ENCODE data around the gene GJB3. TPM values are rescaled to one million over a fixed set of nuclear protein-coding genes. Genes with fewer than 3 reads are reported as not detected.

GJB3 gene
- total RNA-seq, 1 donor from 2014 or later, result 29.7 TPM

DNA sequence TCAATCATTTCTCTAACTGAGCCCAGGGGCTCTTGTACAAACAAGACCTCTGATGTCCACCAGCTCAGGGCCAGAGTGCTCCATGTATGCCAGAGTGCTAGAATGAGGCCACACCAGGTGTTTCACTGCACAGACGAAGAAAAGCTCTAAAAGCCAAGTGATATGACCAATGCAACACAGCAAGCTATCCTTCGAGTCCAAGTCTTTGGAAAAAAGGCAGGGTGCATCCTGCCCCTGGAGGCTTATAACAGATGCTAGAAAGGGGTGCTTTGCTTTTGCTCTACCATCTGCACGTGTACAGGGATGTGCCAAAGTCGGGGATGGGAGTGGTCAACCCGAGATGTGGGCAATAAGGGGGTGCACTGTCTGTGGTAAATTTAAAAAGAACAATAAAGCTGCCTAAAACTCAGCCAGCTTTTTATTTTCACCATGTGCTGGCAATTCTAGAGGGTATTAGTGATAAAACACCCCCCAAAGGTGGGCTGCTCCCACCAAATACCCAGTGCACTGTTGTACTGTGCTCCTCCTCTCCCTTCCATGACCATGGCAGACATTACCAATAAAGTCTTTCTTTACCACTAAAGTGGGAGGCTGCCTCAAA lies 46.4 kb downstream of the GJB3 start:
- no peak for DNase-seq (ENCODE audit: low read depth)
- TF ChIP-seq, protein P1, sequence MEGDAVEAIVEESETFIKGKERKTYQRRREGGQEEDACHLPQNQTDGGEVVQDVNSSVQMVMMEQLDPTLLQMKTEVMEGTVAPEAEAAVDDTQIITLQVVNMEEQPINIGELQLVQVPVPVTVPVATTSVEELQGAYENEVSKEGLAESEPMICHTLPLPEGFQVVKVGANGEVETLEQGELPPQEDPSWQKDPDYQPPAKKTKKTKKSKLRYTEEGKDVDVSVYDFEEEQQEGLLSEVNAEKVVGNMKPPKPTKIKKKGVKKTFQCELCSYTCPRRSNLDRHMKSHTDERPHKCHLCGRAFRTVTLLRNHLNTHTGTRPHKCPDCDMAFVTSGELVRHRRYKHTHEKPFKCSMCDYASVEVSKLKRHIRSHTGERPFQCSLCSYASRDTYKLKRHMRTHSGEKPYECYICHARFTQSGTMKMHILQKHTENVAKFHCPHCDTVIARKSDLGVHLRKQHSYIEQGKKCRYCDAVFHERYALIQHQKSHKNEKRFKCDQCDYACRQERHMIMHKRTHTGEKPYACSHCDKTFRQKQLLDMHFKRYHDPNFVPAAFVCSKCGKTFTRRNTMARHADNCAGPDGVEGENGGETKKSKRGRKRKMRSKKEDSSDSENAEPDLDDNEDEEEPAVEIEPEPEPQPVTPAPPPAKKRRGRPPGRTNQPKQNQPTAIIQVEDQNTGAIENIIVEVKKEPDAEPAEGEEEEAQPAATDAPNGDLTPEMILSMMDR (IDR thresholded peaks at IDR 0.05; ENCODE audit: insufficient read depth, low read length, poor library complexity, severe bottlenecking), result no peak
- no peaks in the 10 kb centered on the region for H3K36me3 ChIP-seq (ENCODE audit: control insufficient read depth, insufficient read depth, low read length)
- H3K27me3 ChIP-seq (ENCODE audit: control insufficient read depth, insufficient read depth, low read length), result peaks cover 2% of the 10 kb centered on the region
- H3K4me3 ChIP-seq (ENCODE audit: low read depth, low read length), result no peak overlapping the region

DNA sequence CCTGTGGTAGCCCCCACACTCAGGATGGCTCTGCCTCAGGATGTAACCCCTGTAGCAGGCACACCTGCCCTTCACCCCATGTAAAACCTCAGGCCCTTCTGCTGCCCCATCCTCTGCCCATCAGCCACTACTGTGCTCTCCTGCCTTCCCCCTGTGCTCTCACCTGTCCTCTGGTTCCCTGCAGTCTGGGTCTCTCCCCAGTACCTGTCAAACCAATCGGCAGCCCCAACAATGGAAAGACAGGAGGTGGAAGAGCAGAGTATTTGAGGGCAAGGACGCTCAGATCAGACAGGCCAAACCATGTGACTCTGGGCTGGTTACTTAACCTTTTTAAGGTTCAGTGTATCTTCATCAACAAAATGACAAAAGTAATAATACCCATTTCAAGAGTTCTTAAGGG lies 47.6 kb downstream of the GJB3 start:
- H3K36me3 ChIP-seq (ENCODE audit: control insufficient read depth, insufficient read depth, low read length), result no peaks in the 10 kb centered on the region
- H3K27me3 ChIP-seq (ENCODE audit: control insufficient read depth, insufficient read depth, low read length), result peaks cover 2% of the 10 kb centered on the region
- TF ChIP-seq, protein P1 (IDR thresholded peaks at IDR 0.05; ENCODE audit: insufficient read depth, low read length, poor library complexity, severe bottlenecking), result no peak
- no peak for DNase-seq (ENCODE audit: low read depth)
- no peak overlapping the region for H3K4me3 ChIP-seq (ENCODE audit: low read depth, low read length)

DNA sequence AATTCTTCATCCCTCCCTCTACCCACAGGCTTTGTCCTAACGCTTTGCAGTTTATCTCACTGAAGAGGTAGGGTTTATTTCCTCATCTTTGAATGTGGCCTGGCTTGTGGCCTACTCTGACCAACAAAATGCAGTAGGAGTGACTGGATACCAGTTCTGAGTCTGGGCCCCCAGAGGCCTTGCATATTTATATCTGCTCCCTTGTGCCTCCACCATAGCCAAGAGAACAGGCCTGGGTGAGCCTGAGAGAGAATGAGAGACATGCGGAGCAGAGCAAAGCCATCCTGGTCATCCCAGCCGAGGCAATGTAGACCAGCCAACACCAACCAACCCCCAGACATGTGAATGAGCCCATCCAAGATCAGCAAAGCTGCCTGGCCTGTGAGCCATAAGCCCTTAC lies 48.2 kb downstream of the GJB3 start:
- no peak for DNase-seq (ENCODE audit: low read depth)
- TF ChIP-seq, protein P1 (IDR thresholded peaks at IDR 0.05; ENCODE audit: insufficient read depth, low read length, poor library complexity, severe bottlenecking), result no peak
- H3K27me3 ChIP-seq (ENCODE audit: control insufficient read depth, insufficient read depth, low read length), result peaks cover 2% of the 10 kb centered on the region
- H3K4me3 ChIP-seq (ENCODE audit: low read depth, low read length), result no peak overlapping the region
- H3K36me3 ChIP-seq (ENCODE audit: control insufficient read depth, insufficient read depth, low read length), result no peaks in the 10 kb centered on the region

DNA sequence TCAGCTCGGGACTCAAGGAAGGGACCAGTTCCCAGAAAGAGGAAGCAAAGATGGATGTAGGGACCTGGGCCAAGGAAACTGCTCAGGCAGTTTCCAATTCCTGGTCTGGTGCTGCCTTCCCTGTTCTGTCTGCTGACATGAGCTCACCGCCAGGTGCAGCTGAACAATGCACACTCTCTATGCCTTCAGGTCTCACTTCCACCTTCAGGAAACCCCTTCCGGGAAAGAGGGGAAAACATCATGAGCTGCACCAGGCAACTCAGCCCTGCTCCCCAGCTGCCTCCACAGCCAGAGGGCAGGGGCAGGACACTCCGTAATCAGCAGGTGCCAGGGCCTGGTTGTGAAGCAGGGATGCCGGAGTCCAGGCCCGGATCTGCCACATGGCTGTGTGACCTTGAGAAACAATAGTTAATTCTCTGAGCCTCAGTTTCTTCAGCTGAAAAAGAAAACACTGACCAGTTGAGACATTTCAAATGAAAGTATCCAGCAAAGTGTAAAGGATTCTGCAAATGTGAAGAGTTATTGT lies 50.8 kb downstream of the GJB3 start:
- TF ChIP-seq, protein P1 (IDR thresholded peaks at IDR 0.05; ENCODE audit: insufficient read depth, low read length, poor library complexity, severe bottlenecking), result no peak
- Histone ChIP-seq H3K27me3 (ENCODE audit: control insufficient read depth, insufficient read depth, low read length) (no peaks in the 10 kb centered on the region), H3K36me3 (ENCODE audit: control insufficient read depth, insufficient read depth, low read length) (no peaks in the 10 kb centered on the region), H3K4me3 (ENCODE audit: low read depth, low read length) (no peak overlapping the region)
- no peak for DNase-seq (ENCODE audit: low read depth)

DNA sequence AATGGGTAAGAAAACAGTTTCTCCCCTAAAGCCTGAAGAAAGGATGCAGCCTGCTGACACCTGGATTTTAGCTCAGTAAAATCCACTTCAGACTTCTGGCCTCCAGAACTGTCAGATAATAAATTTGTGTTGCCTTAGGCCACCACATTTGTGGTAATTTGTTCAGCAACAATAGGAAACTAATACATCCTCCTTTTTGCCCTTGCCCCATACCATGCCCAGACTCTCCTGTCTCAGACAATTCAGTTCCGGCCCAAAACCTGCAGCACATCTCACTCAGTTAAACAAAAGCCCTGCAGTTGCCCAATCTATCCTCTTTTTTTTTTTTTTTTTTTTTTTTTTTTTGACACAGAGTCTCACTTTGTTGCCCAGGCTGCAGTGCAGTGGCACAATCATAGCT lies 52.7 kb downstream of the GJB3 start:
- TF ChIP-seq, protein P1 (IDR thresholded peaks at IDR 0.05; ENCODE audit: insufficient read depth, low read length, poor library complexity, severe bottlenecking), result no peak
- DNase-seq (ENCODE audit: low read depth), result no peak
- no peaks in the 10 kb centered on the region for H3K27me3 ChIP-seq (ENCODE audit: control insufficient read depth, insufficient read depth, low read length)
- H3K36me3 ChIP-seq (ENCODE audit: control insufficient read depth, insufficient read depth, low read length), result no peaks in the 10 kb centered on the region
- no peak overlapping the region for H3K4me3 ChIP-seq (ENCODE audit: low read depth, low read length)

Other genes with a start within 250 kb of the GJB3 start
- gene GJB5, start 26.2 kb upstream of the GJB3 start, total RNA-seq, result 0.27 TPM in 1 of 2 replicates, not detected in the other
- 0.89 and 1.3 TPM in 2 replicates for gene GJB4, start 21.5 kb upstream of the GJB3 start, total RNA-seq
- gene GJA4, start 11.8 kb downstream of the GJB3 start, total RNA-seq, result not detected in 2 replicates
- 37.1 and 45.2 TPM in 2 replicates for gene SMIM12, start 78.5 kb downstream of the GJB3 start, total RNA-seq
- gene DLGAP3, start 148.4 kb downstream of the GJB3 start, total RNA-seq, result 0.75 and 0.82 TPM in 2 replicates
- gene TMEM35B, start 204.1 kb downstream of the GJB3 start, total RNA-seq, result 36.0 and 38.1 TPM in 2 replicates

Measured in kidney epithelial cell (primary cell).